ENCODE data around the gene THSD7B. TPM values are rescaled to one million over a fixed set of nuclear protein-coding genes. Genes with fewer than 3 reads are reported as not detected.

THSD7B gene
- total and polyA plus RNA-seq, 2 experiments from 2014 or later, result 0.86 to 3.8 TPM

DNA sequence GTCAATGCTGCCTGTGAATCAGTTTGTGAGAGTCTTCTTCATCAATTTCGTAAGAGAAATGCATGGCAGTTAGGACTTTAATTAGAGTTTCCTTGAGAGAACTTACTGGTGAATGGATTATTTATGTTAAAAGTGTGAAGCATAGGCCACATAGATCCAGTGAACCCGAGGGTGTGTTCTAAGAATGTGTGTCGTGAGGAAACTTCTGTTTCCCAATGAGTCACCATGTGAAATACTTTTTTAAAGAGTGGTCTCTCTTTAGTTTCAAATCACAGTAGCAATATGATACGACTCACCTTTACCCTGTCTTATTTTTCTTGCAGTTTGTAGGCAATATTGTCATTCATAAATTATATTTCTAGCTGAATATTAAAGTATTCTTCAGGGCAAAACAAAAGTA, 18.5 kb downstream of the THSD7B start:
- Mint-ChIP-seq H3K27me3 (ENCODE audit: insufficient read depth, low read depth, poor library complexity) (no peaks in the 10 kb centered on the region), H3K27ac (no peak overlapping the region), H3K36me3 (ENCODE audit: low read depth) (no peaks in the 10 kb centered on the region), H3K4me3 (no peak overlapping the region), H3K9me3 (no peaks in the 10 kb centered on the region; the same call in 2 of the 3 replicates), H3K4me1 (peaks cover 7% of the 10 kb centered on the region; the same call in 2 of the 3 replicates)
- no peak overlapping the region for H3K4me2 ChIP-seq
- H4K20me1 ChIP-seq (replicated peaks; ENCODE audit: insufficient read depth), result no peaks in the 10 kb centered on the region; the same call in 1 of the 2 replicates
- H3K36me3 ChIP-seq (ENCODE audit: insufficient read depth), result no peaks in the 10 kb centered on the region
- H2AFZ ChIP-seq, result no peak overlapping the region
- TF ChIP-seq, protein P1, sequence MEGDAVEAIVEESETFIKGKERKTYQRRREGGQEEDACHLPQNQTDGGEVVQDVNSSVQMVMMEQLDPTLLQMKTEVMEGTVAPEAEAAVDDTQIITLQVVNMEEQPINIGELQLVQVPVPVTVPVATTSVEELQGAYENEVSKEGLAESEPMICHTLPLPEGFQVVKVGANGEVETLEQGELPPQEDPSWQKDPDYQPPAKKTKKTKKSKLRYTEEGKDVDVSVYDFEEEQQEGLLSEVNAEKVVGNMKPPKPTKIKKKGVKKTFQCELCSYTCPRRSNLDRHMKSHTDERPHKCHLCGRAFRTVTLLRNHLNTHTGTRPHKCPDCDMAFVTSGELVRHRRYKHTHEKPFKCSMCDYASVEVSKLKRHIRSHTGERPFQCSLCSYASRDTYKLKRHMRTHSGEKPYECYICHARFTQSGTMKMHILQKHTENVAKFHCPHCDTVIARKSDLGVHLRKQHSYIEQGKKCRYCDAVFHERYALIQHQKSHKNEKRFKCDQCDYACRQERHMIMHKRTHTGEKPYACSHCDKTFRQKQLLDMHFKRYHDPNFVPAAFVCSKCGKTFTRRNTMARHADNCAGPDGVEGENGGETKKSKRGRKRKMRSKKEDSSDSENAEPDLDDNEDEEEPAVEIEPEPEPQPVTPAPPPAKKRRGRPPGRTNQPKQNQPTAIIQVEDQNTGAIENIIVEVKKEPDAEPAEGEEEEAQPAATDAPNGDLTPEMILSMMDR (conservative IDR thresholded peaks at IDR 0.05; ENCODE audit: low read depth in 2 of 2), result no peak
- TF ChIP-seq EZH2 (IDR thresholded peaks at IDR 0.05; ENCODE audit: low read depth, unreplicated experiment), result no peak
- TF ChIP-seq STAT1 (IDR thresholded peaks at IDR 0.05; ENCODE audit: unreplicated experiment), result no peak
- no peak for TF ChIP-seq EZH2phosphoT487 (IDR thresholded peaks at IDR 0.05; ENCODE audit: unreplicated experiment)
- TF ChIP-seq ZNF114 (CRISPR knock-in tag; IDR thresholded peaks at IDR 0.05), result no peak
- TF ChIP-seq, protein P2, sequence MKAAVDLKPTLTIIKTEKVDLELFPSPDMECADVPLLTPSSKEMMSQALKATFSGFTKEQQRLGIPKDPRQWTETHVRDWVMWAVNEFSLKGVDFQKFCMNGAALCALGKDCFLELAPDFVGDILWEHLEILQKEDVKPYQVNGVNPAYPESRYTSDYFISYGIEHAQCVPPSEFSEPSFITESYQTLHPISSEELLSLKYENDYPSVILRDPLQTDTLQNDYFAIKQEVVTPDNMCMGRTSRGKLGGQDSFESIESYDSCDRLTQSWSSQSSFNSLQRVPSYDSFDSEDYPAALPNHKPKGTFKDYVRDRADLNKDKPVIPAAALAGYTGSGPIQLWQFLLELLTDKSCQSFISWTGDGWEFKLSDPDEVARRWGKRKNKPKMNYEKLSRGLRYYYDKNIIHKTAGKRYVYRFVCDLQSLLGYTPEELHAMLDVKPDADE (IDR thresholded peaks at IDR 0.05), result no peak
- TF ChIP-seq JUNB (IDR thresholded peaks at IDR 0.05; ENCODE audit: unreplicated experiment), result no peak
- TF ChIP-seq, protein P3, sequence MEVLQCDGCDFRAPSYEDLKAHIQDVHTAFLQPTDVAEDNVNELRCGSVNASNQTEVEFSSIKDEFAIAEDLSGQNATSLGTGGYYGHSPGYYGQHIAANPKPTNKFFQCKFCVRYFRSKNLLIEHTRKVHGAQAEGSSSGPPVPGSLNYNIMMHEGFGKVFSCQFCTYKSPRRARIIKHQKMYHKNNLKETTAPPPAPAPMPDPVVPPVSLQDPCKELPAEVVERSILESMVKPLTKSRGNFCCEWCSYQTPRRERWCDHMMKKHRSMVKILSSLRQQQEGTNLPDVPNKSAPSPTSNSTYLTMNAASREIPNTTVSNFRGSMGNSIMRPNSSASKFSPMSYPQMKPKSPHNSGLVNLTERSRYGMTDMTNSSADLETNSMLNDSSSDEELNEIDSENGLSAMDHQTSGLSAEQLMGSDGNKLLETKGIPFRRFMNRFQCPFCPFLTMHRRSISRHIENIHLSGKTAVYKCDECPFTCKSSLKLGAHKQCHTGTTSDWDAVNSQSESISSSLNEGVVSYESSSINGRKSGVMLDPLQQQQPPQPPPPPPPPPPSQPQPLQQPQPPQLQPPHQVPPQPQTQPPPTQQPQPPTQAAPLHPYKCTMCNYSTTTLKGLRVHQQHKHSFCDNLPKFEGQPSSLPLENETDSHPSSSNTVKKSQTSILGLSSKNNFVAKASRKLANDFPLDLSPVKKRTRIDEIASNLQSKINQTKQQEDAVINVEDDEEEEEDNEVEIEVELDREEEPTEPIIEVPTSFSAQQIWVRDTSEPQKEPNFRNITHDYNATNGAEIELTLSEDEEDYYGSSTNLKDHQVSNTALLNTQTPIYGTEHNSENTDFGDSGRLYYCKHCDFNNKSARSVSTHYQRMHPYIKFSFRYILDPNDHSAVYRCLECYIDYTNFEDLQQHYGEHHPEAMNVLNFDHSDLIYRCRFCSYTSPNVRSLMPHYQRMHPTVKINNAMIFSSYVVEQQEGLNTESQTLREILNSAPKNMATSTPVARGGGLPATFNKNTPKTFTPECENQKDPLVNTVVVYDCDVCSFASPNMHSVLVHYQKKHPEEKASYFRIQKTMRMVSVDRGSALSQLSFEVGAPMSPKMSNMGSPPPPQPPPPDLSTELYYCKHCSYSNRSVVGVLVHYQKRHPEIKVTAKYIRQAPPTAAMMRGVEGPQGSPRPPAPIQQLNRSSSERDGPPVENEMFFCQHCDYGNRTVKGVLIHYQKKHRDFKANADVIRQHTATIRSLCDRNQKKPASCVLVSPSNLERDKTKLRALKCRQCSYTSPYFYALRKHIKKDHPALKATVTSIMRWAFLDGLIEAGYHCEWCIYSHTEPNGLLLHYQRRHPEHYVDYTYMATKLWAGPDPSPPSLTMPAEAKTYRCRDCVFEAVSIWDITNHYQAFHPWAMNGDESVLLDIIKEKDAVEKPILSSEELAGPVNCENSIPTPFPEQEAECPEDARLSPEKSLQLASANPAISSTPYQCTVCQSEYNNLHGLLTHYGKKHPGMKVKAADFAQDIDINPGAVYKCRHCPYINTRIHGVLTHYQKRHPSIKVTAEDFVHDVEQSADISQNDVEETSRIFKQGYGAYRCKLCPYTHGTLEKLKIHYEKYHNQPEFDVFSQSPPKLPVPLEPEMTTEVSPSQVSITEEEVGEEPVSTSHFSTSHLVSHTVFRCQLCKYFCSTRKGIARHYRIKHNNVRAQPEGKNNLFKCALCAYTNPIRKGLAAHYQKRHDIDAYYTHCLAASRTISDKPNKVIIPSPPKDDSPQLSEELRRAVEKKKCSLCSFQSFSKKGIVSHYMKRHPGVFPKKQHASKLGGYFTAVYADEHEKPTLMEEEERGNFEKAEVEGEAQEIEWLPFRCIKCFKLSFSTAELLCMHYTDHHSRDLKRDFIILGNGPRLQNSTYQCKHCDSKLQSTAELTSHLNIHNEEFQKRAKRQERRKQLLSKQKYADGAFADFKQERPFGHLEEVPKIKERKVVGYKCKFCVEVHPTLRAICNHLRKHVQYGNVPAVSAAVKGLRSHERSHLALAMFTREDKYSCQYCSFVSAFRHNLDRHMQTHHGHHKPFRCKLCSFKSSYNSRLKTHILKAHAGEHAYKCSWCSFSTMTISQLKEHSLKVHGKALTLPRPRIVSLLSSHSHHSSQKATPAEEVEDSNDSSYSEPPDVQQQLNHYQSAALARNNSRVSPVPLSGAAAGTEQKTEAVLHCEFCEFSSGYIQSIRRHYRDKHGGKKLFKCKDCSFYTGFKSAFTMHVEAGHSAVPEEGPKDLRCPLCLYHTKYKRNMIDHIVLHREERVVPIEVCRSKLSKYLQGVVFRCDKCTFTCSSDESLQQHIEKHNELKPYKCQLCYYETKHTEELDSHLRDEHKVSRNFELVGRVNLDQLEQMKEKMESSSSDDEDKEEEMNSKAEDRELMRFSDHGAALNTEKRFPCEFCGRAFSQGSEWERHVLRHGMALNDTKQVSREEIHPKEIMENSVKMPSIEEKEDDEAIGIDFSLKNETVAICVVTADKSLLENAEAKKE (CRISPR knock-in tag; IDR thresholded peaks at IDR 0.05), result no peak
- TF ChIP-seq, protein P4, sequence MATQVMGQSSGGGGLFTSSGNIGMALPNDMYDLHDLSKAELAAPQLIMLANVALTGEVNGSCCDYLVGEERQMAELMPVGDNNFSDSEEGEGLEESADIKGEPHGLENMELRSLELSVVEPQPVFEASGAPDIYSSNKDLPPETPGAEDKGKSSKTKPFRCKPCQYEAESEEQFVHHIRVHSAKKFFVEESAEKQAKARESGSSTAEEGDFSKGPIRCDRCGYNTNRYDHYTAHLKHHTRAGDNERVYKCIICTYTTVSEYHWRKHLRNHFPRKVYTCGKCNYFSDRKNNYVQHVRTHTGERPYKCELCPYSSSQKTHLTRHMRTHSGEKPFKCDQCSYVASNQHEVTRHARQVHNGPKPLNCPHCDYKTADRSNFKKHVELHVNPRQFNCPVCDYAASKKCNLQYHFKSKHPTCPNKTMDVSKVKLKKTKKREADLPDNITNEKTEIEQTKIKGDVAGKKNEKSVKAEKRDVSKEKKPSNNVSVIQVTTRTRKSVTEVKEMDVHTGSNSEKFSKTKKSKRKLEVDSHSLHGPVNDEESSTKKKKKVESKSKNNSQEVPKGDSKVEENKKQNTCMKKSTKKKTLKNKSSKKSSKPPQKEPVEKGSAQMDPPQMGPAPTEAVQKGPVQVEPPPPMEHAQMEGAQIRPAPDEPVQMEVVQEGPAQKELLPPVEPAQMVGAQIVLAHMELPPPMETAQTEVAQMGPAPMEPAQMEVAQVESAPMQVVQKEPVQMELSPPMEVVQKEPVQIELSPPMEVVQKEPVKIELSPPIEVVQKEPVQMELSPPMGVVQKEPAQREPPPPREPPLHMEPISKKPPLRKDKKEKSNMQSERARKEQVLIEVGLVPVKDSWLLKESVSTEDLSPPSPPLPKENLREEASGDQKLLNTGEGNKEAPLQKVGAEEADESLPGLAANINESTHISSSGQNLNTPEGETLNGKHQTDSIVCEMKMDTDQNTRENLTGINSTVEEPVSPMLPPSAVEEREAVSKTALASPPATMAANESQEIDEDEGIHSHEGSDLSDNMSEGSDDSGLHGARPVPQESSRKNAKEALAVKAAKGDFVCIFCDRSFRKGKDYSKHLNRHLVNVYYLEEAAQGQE (IDR thresholded peaks at IDR 0.05; ENCODE audit: unreplicated experiment), result no peak
- H3K4me1 ChIP-seq (ENCODE audit: insufficient read depth), result 0 out of 2 replicates have a peak, but pooled peaks cover 8% of the 10 kb centered on the region
- no peaks in the 10 kb centered on the region for H3K79me2 ChIP-seq (replicated peaks; ENCODE audit: insufficient read depth)
- H3K27me3 ChIP-seq (ENCODE audit: insufficient read depth), result no peaks in the 10 kb centered on the region
- DNase-seq (ENCODE audit: low spot score) (no peak), ATAC-seq (no peak)
- no peak overlapping the region for H3K27ac ChIP-seq (ENCODE audit: low read depth)
- no peaks in the 10 kb centered on the region for H3K9me2 ChIP-seq (ENCODE audit: insufficient read depth)
- H3K4me3 ChIP-seq, result no peak overlapping the region
- no peaks in the 10 kb centered on the region for H3F3A ChIP-seq (replicated peaks; ENCODE audit: low read depth)
